ENCODE results near the gene BRIP1.
"Not testable (repeated sequence)": the region's sequence is repeated elsewhere in the genome, so short reads cannot be mapped to it uniquely, and the experiment has no call there.

The BRIP1 gene

DNA sequence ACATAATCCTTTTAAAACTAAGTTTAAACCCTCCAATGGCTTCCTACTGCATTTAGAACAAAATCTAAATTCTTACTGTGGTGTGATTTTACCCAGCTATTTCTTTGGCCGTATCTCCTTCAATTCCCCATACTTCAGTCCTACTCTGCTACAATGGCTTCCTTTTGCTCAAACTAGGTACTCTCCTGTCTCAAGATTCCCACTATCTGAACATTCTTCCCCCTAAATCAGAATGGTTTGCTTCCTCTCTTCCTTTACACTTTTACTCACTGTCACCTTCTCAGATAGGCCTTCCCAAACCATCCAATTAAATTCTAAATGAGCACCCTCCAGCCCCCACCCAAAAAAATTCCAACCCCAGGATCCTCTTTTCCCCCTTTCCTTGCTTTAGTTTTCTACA, 109.2 kb downstream of the BRIP1 start:
- DNase-seq: no peak

DNA sequence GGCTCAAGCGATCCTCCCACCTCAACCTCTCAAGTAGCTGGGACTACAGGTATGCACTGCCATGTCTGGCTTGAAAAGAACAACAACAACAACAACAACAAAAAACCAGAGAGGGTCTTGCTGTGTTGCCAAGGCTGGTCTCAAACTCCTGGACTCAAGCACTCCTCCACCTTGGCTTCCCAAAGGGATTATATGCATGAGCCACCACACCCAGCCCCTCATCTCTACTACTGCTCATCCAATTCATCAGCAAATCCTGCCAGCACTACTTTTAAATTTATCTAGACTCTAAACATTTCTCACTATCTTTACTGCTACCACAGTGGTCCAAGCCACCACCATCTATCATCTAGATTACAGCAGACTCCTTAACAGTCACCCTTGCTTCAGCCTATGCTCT, 109.6 kb downstream of the BRIP1 start:
- no peak for DNase-seq

DNA sequence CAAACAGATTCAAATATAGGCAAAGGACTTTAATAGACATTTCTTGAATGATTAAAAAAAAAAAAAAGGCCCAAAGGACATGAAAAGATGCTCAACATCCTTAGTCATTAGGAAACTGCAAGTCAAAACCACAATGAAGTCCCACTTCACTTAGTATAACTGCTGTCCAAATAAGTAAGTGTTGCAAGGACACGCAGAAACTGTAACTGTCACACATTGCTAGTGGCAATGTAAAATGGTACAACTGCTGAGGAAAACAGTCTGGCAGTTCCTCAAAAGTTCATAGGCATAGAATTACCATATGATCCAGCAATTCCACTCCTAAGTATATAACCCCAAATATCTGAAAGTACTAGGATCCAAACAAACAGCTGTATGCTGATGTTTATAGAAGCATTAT, 112.7 kb downstream of the BRIP1 start:
- no peak for DNase-seq

DNA sequence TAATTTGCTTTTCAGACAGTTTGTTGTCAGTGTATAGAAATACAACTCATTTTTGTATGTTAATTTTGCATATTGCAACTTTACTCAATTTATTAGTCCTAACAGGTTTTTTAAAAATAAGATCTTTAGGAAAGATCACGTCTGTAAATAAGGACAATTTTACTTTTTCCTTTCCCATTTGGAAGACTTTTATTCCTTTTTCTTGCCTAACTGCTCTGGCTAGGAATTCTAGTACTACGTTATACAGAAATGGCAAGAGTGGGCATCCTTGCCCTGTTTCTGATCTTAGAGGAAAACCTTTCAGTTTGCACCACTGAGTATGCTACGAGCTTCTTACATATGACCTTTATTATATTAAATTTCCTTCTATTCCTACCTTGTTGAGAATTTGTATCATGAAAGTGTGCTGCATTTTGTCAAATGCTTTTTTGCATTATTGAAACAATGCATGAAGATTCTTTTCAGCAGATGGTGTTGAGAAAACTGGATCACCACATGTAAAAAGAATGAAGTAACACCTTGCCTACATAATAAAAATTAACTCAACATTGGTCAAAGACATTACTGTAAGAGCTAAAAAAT, 113.4 kb downstream of the BRIP1 start:
- no peak for DNase-seq

DNA sequence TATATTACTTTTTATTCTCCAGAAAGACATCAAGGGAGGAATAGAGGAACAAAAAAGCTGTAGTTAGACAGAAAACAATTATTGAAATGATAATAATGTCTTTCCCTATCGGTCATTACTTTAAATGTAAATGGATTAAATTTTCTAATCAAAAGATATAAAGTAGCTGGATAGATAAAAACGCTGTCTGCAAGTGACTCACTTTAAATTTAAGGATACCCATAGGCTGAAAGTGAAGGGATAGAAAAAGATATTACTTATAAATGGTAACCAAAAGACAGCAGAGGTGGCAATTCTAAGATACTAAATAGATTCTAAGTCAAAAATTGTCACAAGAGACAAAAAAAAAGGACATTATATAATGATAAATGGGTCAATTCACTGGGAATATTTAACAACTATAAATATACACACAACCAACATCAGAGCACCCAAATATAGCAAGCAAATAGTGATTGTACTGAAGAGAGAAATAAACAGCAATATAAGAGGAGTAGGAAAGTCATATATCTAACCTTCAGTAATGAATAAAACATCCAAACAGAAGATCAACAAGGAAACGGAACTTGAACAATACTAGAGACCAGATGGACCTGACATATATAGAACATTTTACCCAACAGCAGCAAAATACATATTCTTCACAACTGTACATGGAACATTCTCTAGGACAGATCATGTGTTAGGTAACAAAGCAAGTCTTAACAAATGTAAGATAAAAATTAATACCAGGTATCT, 116.9 kb downstream of the BRIP1 start:
- DNase-seq: no peak

DNA sequence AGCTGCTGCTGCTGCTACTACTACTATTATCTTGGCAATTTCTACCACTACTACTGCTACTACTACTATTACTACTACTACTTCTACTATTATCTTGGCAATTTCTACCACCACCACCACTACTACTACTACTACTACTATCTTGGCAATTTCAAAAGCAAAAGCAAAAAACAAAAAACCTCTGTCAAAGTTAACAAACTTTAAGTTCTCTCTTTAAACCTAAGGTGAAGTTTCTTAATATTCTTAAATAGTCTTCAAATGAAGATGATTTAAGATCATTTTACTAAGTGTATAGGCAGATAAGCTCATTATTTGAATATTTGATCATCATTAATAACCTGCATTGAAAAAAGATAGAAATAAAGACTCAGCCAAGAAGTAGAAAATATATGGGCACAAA, 118.5 kb downstream of the BRIP1 start:
- DNase-seq: no peak

DNA sequence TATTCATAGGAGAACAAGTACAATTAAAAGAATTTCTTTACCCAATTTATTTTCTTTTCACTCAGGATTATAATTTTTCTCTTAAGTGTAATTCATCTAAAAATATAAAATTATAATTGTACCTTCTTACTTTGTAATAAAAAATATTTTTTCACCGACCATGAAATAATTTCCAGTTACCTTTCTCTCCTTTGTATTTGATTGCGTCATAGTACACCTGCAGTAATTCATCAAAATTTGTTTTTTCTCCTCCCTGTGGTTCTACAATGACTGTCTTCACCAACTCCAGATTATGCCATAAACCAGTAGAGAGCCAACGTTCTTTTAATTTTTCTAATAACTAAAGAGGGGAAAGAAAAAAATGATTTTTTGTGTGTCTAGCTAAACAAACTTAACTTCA, 119.1 kb downstream of the BRIP1 start:
- DNase-seq: no peak

DNA sequence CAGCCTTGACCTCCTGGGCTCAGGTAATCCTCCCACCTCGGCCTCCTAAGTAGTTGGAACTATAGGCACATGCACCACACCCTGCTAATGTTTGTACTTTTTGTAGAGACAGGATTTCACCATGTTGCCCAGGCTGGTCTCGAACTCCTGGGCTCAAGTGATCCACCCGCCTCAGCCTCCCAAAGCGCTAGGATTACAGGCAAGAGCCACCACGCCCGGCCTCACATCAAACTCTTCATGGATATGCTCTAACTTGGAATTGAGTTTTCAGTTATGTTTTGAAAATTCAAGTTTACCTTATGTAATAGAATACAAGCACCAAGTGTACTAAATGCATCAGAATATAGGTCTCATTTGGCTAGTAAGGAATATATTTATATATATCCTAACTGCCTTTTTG, 119.6 kb downstream of the BRIP1 start:
- DNase-seq: no peak

DNA sequence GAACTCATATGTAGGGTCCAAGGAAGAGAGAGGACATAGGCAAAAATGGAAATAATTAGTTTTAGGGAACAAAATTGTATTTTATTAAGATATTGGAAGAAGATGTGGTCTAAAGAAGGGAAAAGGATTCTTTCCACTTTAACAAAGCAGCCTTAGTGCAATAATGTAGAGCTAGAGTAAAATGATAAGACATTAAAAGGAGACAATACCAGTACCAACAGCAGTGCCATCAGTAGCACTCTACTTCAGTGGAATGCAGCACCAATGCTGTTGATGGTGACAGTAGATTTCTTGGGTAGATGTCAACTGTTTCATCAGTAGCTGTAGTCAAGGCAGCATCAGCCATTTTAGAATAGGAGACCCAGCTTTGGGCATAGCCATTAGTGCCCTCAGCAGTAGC, 124.3 kb downstream of the BRIP1 start:
- DNase-seq: no peak

DNA sequence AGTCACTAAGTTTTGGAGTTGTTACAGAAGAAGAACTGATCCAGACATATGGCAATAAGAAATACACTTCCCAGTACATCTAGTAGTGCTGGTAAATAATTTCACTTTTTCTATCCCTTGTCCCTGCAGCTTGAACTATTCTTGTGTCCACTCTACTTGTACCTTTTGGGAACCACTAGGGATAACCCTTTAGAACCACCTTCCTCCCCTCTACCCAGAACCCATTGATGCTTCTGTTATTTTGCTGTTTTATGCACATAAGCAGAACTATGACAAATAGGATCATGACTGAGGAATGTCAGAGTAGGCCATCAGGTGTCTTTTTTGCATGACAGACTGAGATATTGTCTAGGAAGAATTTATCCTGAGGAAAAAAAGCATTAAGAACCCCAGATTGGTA, 125.1 kb downstream of the BRIP1 start:
- DNase-seq: no peak

DNA sequence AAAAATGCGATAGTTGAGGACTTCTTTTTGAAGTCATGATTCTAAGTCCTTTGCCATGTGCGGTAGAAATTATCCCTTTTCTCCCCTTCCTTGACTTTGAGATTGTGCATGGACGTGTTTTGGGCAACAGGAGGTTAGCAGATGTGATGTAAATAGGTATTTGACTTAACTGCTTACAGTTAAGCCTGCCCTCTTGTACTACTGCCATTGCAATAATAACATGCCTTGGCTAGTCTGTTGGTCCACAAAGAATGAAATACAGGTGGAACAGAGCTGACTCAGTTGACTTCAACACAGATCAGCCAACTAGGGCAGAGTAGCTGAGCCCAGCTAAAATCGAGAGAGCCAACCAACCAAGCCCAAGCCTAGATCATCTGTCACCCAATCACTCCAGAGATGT, 125.5 kb downstream of the BRIP1 start:
- DNase-seq: no peak

DNA sequence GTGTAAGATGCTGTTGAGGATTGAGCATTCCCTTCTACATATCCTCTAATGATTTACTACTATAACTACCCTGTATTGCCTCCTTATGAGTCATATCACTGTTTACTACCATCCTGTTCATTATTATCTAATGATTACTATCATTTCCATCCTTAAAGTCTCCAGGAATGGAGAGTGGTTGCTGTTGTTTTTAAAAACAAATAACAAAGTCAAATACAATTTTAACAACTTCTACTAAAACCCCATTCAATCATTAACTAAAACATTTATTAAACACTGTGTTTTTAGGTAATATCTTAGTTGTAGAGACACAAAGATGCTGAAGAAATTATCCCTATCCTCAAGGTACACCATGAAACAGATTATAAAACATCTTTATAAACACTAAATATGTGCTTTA, 126.9 kb downstream of the BRIP1 start:
- DNase-seq: no peak

DNA sequence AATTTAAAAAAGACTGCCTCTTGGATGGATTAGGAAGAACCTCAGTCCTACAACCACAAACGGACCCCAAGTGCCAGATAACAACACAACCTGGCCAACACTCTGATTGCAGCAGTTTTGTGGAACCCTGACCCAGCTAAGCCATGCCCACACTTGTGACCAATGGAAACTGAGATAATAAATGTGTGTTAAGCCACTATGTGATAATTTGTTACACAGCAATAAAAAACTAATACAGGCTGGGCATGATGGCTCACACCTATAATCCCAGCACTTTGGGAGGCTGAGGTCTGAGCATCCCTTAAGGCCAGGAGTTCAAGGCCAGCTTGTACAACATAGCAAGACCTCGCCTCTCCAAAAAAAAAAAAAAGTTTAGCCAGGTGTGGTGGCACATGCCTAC, 127.5 kb downstream of the BRIP1 start:
- no peak for DNase-seq

DNA sequence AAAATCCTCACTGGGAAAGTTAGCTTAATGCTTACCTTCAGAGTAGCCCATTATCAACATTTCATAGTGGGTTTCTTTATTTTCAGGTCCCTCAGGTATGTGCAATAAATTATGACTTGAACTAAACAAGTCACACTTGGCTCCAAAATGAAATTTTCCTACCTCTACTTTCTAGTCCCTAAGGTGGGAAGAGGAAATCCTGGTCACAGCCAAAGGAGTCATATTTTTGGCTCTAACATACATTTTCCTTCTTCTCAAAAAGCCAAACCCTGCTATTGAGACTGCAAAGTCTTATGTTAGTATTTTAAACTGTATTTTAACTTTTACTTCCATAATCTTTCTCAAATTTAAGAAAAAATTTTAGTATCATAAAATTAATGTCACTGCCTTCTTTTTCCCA, 128.9 kb downstream of the BRIP1 start:
- DNase-seq: no peak

DNA sequence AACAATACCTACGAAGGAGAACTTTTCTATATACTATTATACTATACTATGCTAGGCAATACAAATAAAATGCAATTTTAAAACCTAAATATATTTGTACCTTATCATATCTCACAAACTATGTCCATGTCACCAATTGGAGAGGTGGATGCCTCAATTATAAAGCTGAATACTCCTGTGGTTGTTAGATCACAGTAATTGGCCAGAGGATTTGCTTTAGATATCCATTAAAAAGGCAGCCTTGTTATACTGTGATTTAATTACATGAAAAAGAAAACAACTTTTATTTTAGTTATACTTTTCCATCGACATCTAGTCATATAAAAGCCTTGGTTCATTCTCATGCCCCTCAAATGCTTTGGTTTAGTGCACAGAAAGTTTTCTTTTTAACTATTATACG, 129.3 kb downstream of the BRIP1 start:
- no peak for DNase-seq

DNA sequence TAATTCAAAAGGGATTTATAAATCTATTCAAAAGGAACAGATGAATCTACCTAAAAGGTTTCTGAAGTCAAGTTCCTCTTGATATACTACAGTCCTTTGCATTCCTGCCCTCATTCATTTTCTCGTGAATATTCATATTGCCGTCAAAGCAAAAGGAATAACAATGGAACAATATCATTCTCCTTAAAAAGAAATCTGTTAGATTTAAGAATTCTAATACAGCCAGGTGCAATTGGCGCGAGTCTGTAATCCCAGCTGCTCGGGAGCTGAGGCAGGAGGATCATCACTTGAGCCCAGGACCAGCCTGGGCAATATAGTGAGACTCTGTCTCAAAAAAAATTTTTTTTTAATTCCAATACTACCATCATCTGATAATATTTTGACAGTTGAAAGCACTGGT, 130.3 kb downstream of the BRIP1 start:
- no peak for DNase-seq

DNA sequence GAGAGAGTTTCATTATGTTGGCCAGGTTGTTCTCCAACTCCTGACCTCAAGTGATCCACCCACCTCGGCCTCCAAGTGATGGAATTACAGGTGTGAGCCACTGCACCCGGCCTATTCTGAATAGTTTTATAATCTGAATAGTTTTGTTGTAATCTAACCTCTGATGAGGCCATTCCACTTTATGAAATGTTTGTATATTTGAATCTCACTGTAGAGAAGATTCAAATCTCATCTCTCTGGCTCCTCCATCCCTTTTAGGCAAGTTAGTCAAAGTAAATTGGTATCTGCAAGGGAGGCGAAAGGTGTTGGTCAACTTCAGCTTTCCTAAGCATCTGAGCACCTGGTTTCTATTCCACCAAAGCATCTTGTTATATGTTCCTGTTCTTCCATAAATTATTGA, 131.2 kb downstream of the BRIP1 start:
- DNase-seq: no peak

DNA sequence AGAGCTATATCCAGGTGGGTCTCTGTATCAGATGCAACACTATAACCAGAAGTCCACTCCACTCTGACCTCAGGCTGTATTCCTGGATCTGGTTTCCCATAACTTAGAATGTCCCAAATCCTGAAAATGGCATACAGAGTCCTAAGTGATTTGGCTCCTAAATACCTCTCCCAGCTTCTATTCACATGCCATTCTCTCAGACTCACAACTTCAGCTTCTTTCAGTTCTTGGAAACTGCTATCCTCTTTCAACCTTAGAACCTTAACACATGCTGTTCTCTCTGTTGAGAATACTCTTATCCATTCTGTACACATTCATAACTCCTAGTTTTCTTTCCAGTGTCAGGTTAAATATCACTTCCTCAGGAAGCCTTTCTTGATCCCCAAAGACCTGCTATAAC, 132.0 kb downstream of the BRIP1 start:
- no peak for DNase-seq

DNA sequence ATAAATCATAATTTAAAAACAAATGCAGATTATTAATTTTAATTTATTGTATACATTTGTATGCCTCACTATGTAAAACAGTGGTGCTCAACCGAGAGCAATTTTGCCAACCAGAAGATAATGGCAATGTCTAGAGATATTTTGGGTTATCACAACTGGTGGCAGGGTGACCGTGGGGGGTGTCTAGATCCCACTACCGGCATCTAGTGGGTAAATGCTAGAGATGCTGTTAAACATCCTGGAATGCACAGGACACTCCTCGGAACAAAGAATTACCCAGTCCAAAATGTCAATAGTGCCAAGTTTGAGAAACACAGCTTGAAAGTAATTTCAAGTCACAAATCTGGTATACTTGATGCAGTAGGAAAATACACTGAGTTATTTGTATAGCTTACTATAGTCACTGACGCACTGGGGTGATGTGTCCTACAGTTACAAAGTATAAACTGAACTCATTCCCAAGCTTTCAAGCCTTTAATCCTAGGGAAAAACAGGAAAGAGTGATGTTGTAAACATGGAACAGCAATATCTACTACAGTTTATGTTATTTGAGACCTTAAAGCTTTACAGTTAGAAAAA, 133.5 kb downstream of the BRIP1 start:
- DNase-seq: no peak

DNA sequence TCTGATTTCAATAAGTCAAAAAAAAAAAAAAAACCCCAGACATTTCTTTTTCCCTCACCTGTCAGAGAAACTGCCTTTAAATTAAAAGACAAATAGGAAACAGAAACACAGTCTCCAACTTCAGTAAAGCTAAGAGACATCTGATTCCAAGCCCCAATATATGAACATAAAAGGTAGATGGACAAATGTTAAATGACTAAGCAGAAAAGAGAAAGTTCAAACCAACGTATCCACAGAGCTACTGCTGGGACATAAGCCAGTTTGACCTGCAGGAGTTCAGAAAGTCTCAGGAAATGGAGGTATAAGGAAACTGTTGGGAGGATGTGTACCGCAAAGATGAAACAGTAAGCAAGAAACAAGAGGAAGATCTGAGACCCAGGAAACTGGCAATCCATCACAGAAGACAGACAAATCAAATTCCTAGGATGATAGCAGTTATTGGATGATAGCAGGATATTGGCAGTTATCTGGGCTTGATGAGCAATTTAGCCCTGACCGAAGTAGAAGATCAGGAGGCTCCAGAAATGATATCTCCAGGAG, 135.0 kb downstream of the BRIP1 start:
- no peak for DNase-seq

DNA sequence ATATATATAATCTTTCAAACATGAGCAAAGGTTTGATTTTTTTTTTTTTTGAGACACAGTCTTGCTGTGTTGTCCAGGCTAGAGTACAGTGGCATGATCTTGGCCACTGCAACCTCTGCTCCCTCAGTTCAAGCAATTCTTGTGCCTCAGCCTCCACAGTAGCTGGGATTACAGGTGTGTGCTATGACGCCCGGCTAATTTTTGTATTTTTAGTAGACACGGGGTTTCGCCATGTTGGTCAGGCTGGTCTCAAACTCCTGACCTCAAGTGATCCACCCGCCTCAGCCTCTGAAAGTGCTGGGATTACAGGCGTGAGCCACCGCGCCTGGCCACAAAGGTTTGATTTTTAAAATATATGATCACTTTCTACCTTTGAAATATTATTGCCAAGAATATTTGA, 135.5 kb downstream of the BRIP1 start:
- not testable (repeated sequence) for DNase-seq

DNA sequence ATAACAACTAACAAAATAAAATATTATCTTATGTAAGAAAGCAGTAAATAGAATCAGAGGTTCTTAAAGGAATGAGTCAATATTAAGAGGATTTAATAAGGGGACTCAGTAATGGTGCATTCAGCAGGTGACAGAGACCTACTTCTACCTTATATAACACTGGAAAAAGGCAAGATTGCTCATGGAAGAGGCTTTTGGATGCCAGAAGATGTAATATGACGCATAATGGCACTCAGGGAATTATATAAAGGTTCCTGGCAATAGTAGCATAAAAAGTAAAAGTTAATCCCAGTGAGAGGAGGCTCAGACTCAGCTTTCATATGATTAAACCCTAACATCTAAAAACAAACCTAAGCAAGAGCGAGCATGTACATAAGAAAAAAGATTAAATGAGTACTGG, 136.4 kb downstream of the BRIP1 start:
- DNase-seq: no peak

DNA sequence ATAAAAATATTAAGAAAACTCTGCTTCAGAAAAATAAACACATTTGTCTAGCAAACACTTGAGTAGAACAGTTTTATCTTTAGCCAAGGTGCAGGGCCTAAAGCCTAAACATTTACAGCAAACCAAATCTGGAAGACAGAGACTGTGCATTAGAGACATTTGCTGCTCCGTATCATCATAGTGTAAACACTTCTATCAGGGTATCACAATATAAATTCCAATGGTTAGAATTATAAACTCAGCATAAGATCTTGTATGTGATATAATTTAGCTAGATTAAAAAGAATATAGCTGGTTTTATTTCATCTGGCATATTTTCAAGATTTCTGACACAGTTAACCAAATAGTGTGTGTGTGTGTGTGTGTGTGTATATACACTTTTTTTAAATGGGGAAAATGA, 138.6 kb downstream of the BRIP1 start:
- DNase-seq: no peak

DNA sequence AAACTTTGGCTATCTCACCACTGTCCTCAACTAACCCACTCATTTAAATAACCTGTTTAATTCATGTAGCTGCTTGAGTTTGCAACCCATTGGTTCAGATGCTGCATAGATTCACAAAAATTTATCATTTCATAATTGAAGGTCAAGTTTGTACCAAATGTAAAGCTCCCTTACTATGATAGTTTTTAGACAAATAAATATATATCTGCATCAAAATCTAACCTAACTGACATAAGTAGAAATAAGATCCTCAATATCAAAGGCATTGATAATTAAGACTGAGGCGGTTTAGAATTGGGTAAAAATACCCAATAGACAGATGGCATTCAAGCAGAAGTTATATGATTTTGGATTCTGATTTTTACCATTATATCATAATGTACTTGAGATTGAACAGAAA, 139.4 kb downstream of the BRIP1 start:
- no peak for DNase-seq

DNA sequence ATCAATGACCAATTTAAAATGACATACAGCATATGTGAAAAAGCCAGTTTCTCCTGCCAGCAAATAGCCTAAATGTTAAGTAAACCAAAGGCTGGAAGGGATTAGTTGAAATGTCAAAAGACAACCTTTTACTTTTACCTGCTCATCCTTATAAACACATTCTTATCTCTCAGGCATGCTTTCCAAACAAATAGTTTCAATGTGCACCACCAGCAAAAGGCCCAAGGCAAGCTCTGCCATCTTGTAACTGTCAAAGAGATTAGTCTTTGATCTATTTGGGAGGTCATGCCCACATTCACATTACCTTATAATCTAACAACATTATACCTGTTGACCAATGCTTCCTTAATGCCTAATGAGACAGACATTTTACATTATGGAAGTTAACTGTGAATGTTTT, 140.1 kb downstream of the BRIP1 start:
- no peak for DNase-seq

Measured in NCI-H1930 (cell line).